GM18520 (cell line): ENCODE measurements around the gene SLC35F6.
A peak's percentile ranks its signal among the peaks of the same experiment; 100 is the strongest.
"Not testable (repeated sequence)": the region's sequence is repeated elsewhere in the genome, so short reads cannot be mapped to it uniquely, and the experiment has no call there.

ENCODE experiments used
- ATAC-seq: cut with Tn5 transposase; IDR thresholded peaks from one replicate; pipeline ENCODE4 v1.9.1; 2021; ENCODE audit not compliant: unreplicated experiment

The SLC35F6 gene

GRCh38 chr2:26780203-26780760 lies 16.2 kb downstream of the SLC35F6 start:
- no peak for ATAC-seq

GRCh38 chr2:26782876-26783704 lies 19.0 kb downstream of the SLC35F6 start:
- ATAC-seq: no peak

GRCh38 chr2:26784570-26785234 lies 20.6 kb downstream of the SLC35F6 start:
- no peak for ATAC-seq

- peak; percentile 98 for ATAC-seq
Measured at GRCh38 chr2:26785431-26786206, 21.5 kb downstream of the SLC35F6 start, which contains the start of gene CENPA. TSS of gene CENPA (plus strand) at chr2:26786056. CDS start at chr2:26786197, 141 bp downstream.

- ATAC-seq: peak; percentile 3
Measured at GRCh38 chr2:26786207-26787028, 22.3 kb downstream of the SLC35F6 start.

- no peak for ATAC-seq
Measured at GRCh38 chr2:26792720-26793119, 28.6 kb downstream of the SLC35F6 start.

- no peak for ATAC-seq
Measured at GRCh38 chr2:26793518-26793917, 29.4 kb downstream of the SLC35F6 start.

- not testable (repeated sequence) for ATAC-seq
Measured at GRCh38 chr2:26795135-26795534, 31.1 kb downstream of the SLC35F6 start.

GRCh38 chr2:26801328-26801727 lies 37.2 kb downstream of the SLC35F6 start:
- ATAC-seq: no peak

GRCh38 chr2:26801796-26802195 lies 37.7 kb downstream of the SLC35F6 start:
- no peak for ATAC-seq

GRCh38 chr2:26805241-26805676 lies 41.2 kb downstream of the SLC35F6 start:
- ATAC-seq: no peak

GRCh38 chr2:26807788-26808460 lies 43.8 kb downstream of the SLC35F6 start:
- no peak for ATAC-seq

GRCh38 chr2:26809211-26809610 lies 45.1 kb downstream of the SLC35F6 start:
- no peak for ATAC-seq

- no peak for ATAC-seq
Measured at GRCh38 chr2:26809876-26810577, 45.9 kb downstream of the SLC35F6 start.

- ATAC-seq: no peak
Measured at GRCh38 chr2:26811261-26811660, 47.2 kb downstream of the SLC35F6 start.

- no peak for ATAC-seq
Measured at GRCh38 chr2:26811791-26812694, 48.0 kb downstream of the SLC35F6 start.

GRCh38 chr2:26812731-26813130 lies 48.6 kb downstream of the SLC35F6 start:
- no peak for ATAC-seq
